Measurements from ENCODE around the gene ERP27.

- no peak for TF ChIP-seq POLR2A (IDR thresholded peaks at IDR 0.05)
- TF ChIP-seq, protein P1, sequence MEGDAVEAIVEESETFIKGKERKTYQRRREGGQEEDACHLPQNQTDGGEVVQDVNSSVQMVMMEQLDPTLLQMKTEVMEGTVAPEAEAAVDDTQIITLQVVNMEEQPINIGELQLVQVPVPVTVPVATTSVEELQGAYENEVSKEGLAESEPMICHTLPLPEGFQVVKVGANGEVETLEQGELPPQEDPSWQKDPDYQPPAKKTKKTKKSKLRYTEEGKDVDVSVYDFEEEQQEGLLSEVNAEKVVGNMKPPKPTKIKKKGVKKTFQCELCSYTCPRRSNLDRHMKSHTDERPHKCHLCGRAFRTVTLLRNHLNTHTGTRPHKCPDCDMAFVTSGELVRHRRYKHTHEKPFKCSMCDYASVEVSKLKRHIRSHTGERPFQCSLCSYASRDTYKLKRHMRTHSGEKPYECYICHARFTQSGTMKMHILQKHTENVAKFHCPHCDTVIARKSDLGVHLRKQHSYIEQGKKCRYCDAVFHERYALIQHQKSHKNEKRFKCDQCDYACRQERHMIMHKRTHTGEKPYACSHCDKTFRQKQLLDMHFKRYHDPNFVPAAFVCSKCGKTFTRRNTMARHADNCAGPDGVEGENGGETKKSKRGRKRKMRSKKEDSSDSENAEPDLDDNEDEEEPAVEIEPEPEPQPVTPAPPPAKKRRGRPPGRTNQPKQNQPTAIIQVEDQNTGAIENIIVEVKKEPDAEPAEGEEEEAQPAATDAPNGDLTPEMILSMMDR (IDR thresholded peaks at IDR 0.05 in 4 of 5, conservative IDR thresholded peaks at IDR 0.05 in 1 of 5): no peak
These were observed 3.3 kb downstream of the ERP27 start for GRCh38 chr12:14935031-14935430.

Data from gastrocnemius medialis (tissue), 4 donors.